ENCODE results near the gene CLEC11A. TPM values are rescaled to one million over a fixed set of nuclear protein-coding genes. Genes with fewer than 3 reads are reported as not detected.

CLEC11A gene
- total RNA-seq, 4 donors from 2014 or later, result 3.3 to 4.6 (median 4.0) TPM; not detected in 1

GRCh38 chr19:50708179-50708879 lies 14.8 kb upstream of the CLEC11A start:
- Histone ChIP-seq H3K4me1 (no peaks in the 10 kb centered on the region), H3K36me3 (no peaks in the 10 kb centered on the region), H3K27ac (no peak overlapping the region), H3K9me3 (no peaks in the 10 kb centered on the region), H3K27me3 (no peaks in the 10 kb centered on the region), H3K4me3 (no peak overlapping the region)
- no peak for TF ChIP-seq CTCF (IDR thresholded peaks at IDR 0.05)
- no peak for TF ChIP-seq POLR2A (IDR thresholded peaks at IDR 0.05)
- DNase-seq, result no peak

GRCh38 chr19:50710094-50710493 lies 13.1 kb upstream of the CLEC11A start:
- no peak overlapping the region for H3K27ac ChIP-seq
- no peak for DNase-seq
- H3K36me3 ChIP-seq, result no peaks in the 10 kb centered on the region
- no peaks in the 10 kb centered on the region for H3K4me1 ChIP-seq
- H3K9me3 ChIP-seq, result no peaks in the 10 kb centered on the region
- H3K27me3 ChIP-seq, result no peaks in the 10 kb centered on the region
- TF ChIP-seq POLR2A (IDR thresholded peaks at IDR 0.05), result no peak
- TF ChIP-seq CTCF (IDR thresholded peaks at IDR 0.05), result no peak
- no peak overlapping the region for H3K4me3 ChIP-seq

GRCh38 chr19:50710612-50711011 lies 12.6 kb upstream of the CLEC11A start:
- H3K36me3 ChIP-seq, result no peaks in the 10 kb centered on the region
- no peak overlapping the region for H3K4me3 ChIP-seq
- H3K4me1 ChIP-seq, result no peaks in the 10 kb centered on the region
- no peaks in the 10 kb centered on the region for H3K9me3 ChIP-seq
- no peak overlapping the region for H3K27ac ChIP-seq
- H3K27me3 ChIP-seq, result no peaks in the 10 kb centered on the region
- TF ChIP-seq CTCF (IDR thresholded peaks at IDR 0.05) (no peak), POLR2A (IDR thresholded peaks at IDR 0.05) (no peak)
- DNase-seq, result no peak

- TF ChIP-seq POLR2A (IDR thresholded peaks at IDR 0.05) (no peak), CTCF (IDR thresholded peaks at IDR 0.05) (no peak)
- no peaks in the 10 kb centered on the region for H3K36me3 ChIP-seq
- no peaks in the 10 kb centered on the region for H3K9me3 ChIP-seq
- no peaks in the 10 kb centered on the region for H3K4me1 ChIP-seq
- H3K4me3 ChIP-seq, result no peak overlapping the region
- H3K27ac ChIP-seq, result no peak overlapping the region
- no peaks in the 10 kb centered on the region for H3K27me3 ChIP-seq
- DNase-seq, result no peak
Measured at GRCh38 chr19:50711196-50711595, 12.0 kb upstream of the CLEC11A start.

GRCh38 chr19:50711805-50712204 lies 11.4 kb upstream of the CLEC11A start:
- no peak overlapping the region for H3K27ac ChIP-seq
- no peaks in the 10 kb centered on the region for H3K36me3 ChIP-seq
- no peaks in the 10 kb centered on the region for H3K9me3 ChIP-seq
- no peak overlapping the region for H3K4me3 ChIP-seq
- no peaks in the 10 kb centered on the region for H3K4me1 ChIP-seq
- no peak for TF ChIP-seq POLR2A (IDR thresholded peaks at IDR 0.05)
- TF ChIP-seq CTCF (IDR thresholded peaks at IDR 0.05), result no peak
- DNase-seq, result no peak
- no peaks in the 10 kb centered on the region for H3K27me3 ChIP-seq
